ENCODE data around the gene CAMTA1.

Gene CAMTA1

GRCh38 chr1:7474786-7475502 lies 689.7 kb downstream of the CAMTA1 start:
- H3K4me2 ChIP-seq (ENCODE audit: low read depth, low read length) = no peak overlapping the region
- H3K27ac ChIP-seq (ENCODE audit: low read length) = no peak overlapping the region
- no peaks in the 10 kb centered on the region for H3K79me2 ChIP-seq (ENCODE audit: low read length)
- no peaks in the 10 kb centered on the region for H3F3A ChIP-seq (ENCODE audit: insufficient read depth, low read length)
- H3K9ac ChIP-seq (ENCODE audit: low read length) = no peak overlapping the region
- H4K20me1 ChIP-seq (ENCODE audit: insufficient read depth, low read length) = no peaks in the 10 kb centered on the region
- H2AFZ ChIP-seq (ENCODE audit: low read length) = no peak overlapping the region
- DNase-seq = no peak
- no peaks in the 10 kb centered on the region for H3K9me2 ChIP-seq (replicated peaks; ENCODE audit: insufficient read depth, low read length)
- H3K27me3 ChIP-seq (replicated peaks; ENCODE audit: insufficient read depth, low read length) = peaks cover 99% of the 10 kb centered on the region
- no peaks in the 10 kb centered on the region for H3K9me3 ChIP-seq (replicated peaks; ENCODE audit: insufficient read depth, low read length)
- H3K4me3 ChIP-seq (ENCODE audit: low read length) = no peak overlapping the region
- H3K36me3 ChIP-seq (replicated peaks; ENCODE audit: insufficient read depth, low read length) = no peaks in the 10 kb centered on the region
- TF ChIP-seq CTCF (IDR thresholded peaks at IDR 0.05; ENCODE audit: low read length) = no peak
- TF ChIP-seq EZH2 (optimal IDR thresholded peaks at IDR 0.05; ENCODE audit: low read depth, low read length) = no peak
- TF ChIP-seq EZH2phosphoT487 (IDR thresholded peaks at IDR 0.05; ENCODE audit: low read length) = no peak
- H3K4me1 ChIP-seq (ENCODE audit: low read length) = no peaks in the 10 kb centered on the region

GRCh38 chr1:7475691-7476090 lies 690.4 kb downstream of the CAMTA1 start:
- Histone ChIP-seq H3F3A (ENCODE audit: insufficient read depth, low read length) (no peaks in the 10 kb centered on the region), H2AFZ (ENCODE audit: low read length) (no peak overlapping the region), H3K9me3 (replicated peaks; ENCODE audit: insufficient read depth, low read length) (no peaks in the 10 kb centered on the region), H3K9ac (ENCODE audit: low read length) (no peak overlapping the region), H3K4me1 (ENCODE audit: low read length) (no peaks in the 10 kb centered on the region), H3K27me3 (replicated peaks; ENCODE audit: insufficient read depth, low read length) (peaks cover 98% of the 10 kb centered on the region), H3K36me3 (replicated peaks; ENCODE audit: insufficient read depth, low read length) (no peaks in the 10 kb centered on the region), H3K4me3 (ENCODE audit: low read length) (no peak overlapping the region), H4K20me1 (ENCODE audit: insufficient read depth, low read length) (no peaks in the 10 kb centered on the region), H3K9me2 (replicated peaks; ENCODE audit: insufficient read depth, low read length) (no peaks in the 10 kb centered on the region), H3K27ac (ENCODE audit: low read length) (no peak overlapping the region), H3K79me2 (ENCODE audit: low read length) (no peaks in the 10 kb centered on the region), H3K4me2 (ENCODE audit: low read depth, low read length) (no peak overlapping the region)
- TF ChIP-seq CTCF (IDR thresholded peaks at IDR 0.05; ENCODE audit: low read length) (no peak), EZH2 (optimal IDR thresholded peaks at IDR 0.05; ENCODE audit: low read depth, low read length) (no peak), EZH2phosphoT487 (IDR thresholded peaks at IDR 0.05; ENCODE audit: low read length) (no peak)
- no peak for DNase-seq

GRCh38 chr1:7476402-7476801 lies 691.1 kb downstream of the CAMTA1 start:
- Histone ChIP-seq H3K79me2 (ENCODE audit: low read length) (no peaks in the 10 kb centered on the region), H2AFZ (ENCODE audit: low read length) (no peak overlapping the region), H3K27ac (ENCODE audit: low read length) (no peak overlapping the region), H3F3A (ENCODE audit: insufficient read depth, low read length) (no peaks in the 10 kb centered on the region), H3K9me2 (replicated peaks; ENCODE audit: insufficient read depth, low read length) (no peaks in the 10 kb centered on the region), H3K4me1 (ENCODE audit: low read length) (no peaks in the 10 kb centered on the region), H3K4me2 (ENCODE audit: low read depth, low read length) (no peak overlapping the region), H3K4me3 (ENCODE audit: low read length) (no peak overlapping the region), H3K27me3 (replicated peaks; ENCODE audit: insufficient read depth, low read length) (peaks cover 98% of the 10 kb centered on the region), H3K9me3 (replicated peaks; ENCODE audit: insufficient read depth, low read length) (no peaks in the 10 kb centered on the region), H3K9ac (ENCODE audit: low read length) (no peak overlapping the region), H3K36me3 (replicated peaks; ENCODE audit: insufficient read depth, low read length) (no peaks in the 10 kb centered on the region), H4K20me1 (ENCODE audit: insufficient read depth, low read length) (no peaks in the 10 kb centered on the region)
- TF ChIP-seq EZH2 (optimal IDR thresholded peaks at IDR 0.05; ENCODE audit: low read depth, low read length) (no peak), EZH2phosphoT487 (IDR thresholded peaks at IDR 0.05; ENCODE audit: low read length) (no peak), CTCF (IDR thresholded peaks at IDR 0.05; ENCODE audit: low read length) (no peak)
- DNase-seq = no peak
